ENCODE measurements around the gene THEMIS.
"Not testable (repeated sequence)": the region's sequence is repeated elsewhere in the genome, so short reads cannot be mapped to it uniquely, and the experiment has no call there.

Gene THEMIS

DNA sequence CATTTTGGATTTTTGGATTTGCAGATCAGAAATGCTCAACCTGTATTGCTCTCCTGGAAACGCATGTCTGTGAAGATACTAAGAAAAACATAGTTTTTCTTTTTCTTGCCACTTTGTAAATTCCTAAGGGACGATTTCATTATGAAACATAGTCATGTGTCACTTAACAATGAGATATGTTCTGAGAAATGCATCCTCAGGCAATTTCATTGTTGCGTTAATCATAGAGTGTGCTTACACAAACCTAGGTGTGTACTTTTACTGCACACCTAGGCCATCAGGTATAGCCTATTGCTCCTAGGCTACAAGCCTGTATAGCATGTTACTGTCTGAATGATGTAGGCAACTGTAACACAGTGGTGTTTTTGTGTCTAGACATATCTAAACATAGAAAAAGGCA lies 13.4 kb upstream of the THEMIS start:
- no peak for DNase-seq (ENCODE audit: low read depth, low spot score)

GRCh38 chr6:127912914-127913313 lies 12.1 kb upstream of the THEMIS start:
- no peak for DNase-seq (ENCODE audit: low read depth, low spot score)

GRCh38 chr6:127907960-127908640 lies 7.2 kb upstream of the THEMIS start:
- no peak for DNase-seq (ENCODE audit: low read depth, low spot score)

- DNase-seq (ENCODE audit: low read depth, low spot score), result no peak
Measured at GRCh38 chr6:127904160-127904559, 3.3 kb upstream of the THEMIS start.

DNA sequence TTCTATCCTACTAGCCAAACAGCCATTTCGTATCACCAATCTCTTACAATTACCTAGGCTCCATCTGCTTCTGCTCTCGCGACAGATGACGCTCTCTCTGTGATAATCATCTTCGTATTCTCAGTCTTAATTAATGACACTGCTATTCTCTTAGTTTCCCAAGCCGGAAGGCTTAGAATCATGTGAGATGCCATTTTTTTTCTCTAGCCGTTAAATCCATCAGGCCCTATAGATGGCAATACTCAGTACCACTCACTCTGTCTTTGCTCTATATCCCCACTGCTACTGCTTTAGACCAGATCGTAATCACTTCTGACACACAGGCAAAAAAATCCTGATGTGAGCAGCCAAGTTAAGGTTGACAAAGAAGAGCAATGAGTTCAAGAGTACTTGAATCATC lies 2.1 kb upstream of the THEMIS start:
- no peak for DNase-seq (ENCODE audit: low read depth, low spot score)

DNA sequence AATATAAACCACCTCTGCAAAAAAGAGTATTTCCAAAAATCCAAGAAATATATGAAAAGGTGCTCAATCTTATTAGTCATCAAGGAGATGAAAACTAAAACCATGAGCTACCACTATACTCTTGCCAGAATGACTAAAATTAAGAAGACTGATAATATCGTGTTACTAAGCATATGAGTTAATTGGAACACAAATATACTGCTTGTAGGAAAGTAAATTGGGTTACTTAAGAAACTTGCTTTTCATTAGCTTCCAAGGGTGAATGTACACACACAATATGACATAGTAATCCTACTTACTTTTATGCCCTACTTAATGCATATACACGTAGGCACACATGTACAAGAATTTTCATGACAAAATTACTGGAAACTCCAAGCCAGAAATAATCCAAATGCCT lies 3.4 kb downstream of the THEMIS start:
- DNase-seq (ENCODE audit: low read depth, low spot score), result no peak

GRCh38 chr6:127894051-127894450 lies 6.8 kb downstream of the THEMIS start:
- DNase-seq (ENCODE audit: low read depth, low spot score), result no peak

- DNase-seq (ENCODE audit: low read depth, low spot score), result no peak
Measured at GRCh38 chr6:127893541-127893940, 7.3 kb downstream of the THEMIS start.

DNA sequence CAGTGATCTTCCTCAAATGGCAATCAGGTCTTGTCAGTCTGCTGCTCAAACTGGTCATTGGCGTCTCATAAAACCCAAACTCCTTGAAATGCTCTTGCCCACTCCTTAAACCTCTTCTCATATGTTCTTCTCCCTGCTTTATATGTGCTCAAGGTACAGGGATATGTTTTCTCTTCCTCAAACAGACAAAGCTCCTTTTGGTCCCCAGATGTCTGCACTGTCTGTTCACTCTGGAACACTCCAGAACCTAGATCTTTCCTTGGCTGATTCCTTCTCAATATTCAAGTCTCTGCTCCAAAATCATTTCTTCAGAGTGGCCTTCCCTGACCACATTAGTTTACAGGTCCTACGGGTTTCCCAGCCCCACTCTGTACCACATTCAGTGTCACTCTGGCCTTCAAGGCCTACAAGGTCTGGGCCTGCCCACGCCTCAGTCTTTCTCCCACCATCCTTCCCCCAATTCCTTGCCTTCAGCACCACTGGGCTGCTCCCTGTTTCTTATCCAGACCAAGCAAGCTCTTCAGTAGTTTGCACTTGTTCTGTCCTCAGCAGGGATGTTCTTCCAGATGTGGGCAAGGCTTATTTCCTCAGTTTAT lies 9.0 kb downstream of the THEMIS start:
- no peak for DNase-seq (ENCODE audit: low read depth, low spot score)

DNA sequence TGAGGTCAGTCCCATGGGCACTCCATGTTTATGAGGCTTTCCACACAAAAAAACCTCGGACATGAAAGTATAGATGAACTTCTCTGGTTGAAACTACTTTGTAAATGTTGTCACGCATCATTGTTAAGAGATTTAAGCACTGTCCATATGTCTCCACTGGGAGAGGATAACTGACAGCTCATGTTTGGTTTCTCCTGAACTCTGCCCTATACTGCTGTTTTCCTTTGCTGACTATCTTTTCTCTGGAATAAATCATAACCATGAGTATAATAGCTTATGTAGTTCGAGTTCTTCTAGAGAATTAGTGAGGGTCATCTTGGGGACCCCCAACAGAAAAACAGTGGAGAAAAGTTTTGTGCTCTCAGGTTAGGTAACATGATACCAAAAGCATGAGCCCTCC lies 14.3 kb downstream of the THEMIS start:
- no peak for DNase-seq (ENCODE audit: low read depth, low spot score)

- DNase-seq (ENCODE audit: low read depth, low spot score), result no peak
Measured at GRCh38 chr6:127884134-127884533, 16.7 kb downstream of the THEMIS start.

- DNase-seq (ENCODE audit: low read depth, low spot score), result not testable (repeated sequence)
Measured at GRCh38 chr6:127881949-127882348, 18.9 kb downstream of the THEMIS start.

- DNase-seq (ENCODE audit: low read depth, low spot score), result no peak
Measured at GRCh38 chr6:127880429-127880828, 20.4 kb downstream of the THEMIS start.

GRCh38 chr6:127879685-127880084 lies 21.2 kb downstream of the THEMIS start:
- peak; percentile 34 for DNase-seq (ENCODE audit: low read depth, low spot score)

DNA sequence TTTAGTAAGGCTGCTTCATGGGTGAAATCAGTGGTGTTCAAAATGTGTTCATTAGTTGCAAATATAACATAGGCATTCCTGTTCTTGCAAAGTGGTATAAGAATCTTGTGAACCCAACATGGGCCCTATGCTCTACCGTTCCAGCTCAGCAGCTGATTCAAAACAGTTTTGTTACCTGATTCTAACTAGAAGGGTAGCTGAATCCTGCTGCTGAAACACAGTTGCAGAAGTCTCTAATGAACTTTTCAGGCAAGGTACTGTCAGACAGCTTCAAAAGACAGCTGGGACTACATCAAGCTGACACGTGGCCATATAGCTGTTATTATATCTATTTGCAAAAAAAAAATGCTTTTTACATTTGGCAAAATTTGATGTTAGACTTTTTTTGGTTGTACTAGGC lies 22.7 kb downstream of the THEMIS start:
- no peak for DNase-seq (ENCODE audit: low read depth, low spot score)

GRCh38 chr6:127877231-127877630 lies 23.6 kb downstream of the THEMIS start:
- no peak for DNase-seq (ENCODE audit: low read depth, low spot score)

DNA sequence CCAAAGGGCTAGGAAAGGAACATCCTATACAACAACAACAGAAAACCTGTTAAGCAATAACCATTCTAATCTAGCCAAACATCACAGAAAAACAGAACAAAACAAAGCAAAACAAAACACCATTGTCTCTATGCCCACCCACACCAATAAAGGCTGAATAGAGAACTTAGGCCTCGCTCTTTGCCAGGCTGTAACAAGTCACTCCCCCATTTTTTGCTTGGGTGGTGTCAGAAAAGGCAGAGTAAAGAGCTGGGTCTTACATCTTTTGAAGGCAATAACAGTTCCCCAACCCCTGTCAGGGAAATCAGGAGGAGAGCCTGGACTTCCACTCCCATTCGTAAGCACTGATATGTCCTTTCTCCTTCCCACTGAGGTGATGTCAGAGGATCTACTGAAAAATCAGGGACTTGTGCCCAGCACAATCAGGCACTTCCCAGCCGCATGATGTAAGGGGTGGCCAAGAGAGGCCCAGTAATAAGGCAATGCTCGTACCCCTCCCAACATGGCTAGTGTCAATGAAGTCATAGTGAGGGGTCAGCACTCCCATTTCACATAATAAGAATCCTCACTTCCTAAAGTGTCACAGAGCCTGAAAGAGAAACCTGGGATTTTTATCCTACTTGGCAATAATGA lies 31.0 kb downstream of the THEMIS start:
- no peak for DNase-seq (ENCODE audit: low read depth, low spot score)

GRCh38 chr6:127869183-127869582 lies 31.7 kb downstream of the THEMIS start:
- DNase-seq (ENCODE audit: low read depth, low spot score), result no peak

DNA sequence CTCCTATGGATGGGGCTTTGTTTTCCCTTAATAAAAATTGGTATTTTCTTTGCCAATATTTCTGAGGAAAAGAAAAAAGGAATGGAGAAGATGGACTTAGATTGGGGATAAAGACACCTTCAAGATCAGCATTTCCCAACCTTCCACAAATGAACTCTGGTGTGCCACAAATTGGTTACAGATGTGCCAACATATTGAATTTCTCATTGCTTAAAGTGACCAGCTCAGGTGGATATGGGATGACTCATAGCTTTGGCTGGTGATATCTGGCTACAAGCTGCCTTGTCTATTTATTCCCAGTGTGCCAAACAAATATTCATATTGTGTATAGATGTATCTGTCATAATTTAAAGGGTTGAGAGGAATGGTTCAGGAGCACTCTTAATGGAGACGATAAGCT lies 32.5 kb downstream of the THEMIS start:
- no peak for DNase-seq (ENCODE audit: low read depth, low spot score)

GRCh38 chr6:127866766-127867165 lies 34.1 kb downstream of the THEMIS start:
- DNase-seq (ENCODE audit: low read depth, low spot score), result no peak

GRCh38 chr6:127865108-127865507 lies 35.8 kb downstream of the THEMIS start:
- DNase-seq (ENCODE audit: low read depth, low spot score), result no peak

DNA sequence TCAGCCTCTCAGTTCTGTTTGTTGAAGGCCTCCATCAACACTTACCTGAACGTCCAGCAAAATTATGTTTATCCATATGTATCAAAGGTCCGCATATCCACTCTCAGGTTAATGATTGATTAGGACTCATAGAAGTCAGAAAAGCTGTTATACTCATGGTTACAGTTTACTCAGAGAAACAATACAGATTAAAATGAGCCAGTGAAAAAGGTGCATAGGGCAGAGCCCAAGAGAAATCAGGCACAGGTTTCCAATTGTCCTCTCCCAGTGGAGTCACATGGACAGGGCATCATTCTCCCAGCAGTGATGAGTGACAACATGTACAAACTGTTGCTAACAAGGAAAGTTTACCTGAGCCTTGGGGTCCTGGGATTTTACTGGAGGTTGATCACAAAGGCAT lies 36.2 kb downstream of the THEMIS start:
- no peak for DNase-seq (ENCODE audit: low read depth, low spot score)

DNA sequence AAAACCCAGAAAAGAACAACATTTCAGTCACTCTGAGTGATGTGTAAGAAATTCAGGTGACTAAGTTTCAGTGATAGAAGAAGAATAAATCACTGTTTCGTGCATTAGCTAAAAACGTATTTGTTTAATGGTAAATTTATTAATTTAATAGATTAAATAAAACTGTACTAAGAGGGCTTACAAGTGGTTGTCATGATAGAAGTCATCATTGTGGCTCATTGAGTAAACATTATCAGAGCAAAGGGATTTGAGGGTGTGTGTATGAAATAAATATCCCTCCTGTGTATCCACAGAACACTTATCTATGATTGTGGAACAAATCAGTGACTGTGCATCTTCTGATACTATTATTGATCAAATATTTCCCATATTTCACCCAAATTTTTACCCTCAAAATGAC lies 40.1 kb downstream of the THEMIS start:
- DNase-seq (ENCODE audit: low read depth, low spot score), result no peak
